ENCODE data around the gene ILDR2. TPM values are rescaled to one million over a fixed set of nuclear protein-coding genes. Genes with fewer than 3 reads are reported as not detected.

Gene ILDR2
- total RNA-seq, 2 donors from 2014 or later, result 0.62 to 2.7 TPM

DNA sequence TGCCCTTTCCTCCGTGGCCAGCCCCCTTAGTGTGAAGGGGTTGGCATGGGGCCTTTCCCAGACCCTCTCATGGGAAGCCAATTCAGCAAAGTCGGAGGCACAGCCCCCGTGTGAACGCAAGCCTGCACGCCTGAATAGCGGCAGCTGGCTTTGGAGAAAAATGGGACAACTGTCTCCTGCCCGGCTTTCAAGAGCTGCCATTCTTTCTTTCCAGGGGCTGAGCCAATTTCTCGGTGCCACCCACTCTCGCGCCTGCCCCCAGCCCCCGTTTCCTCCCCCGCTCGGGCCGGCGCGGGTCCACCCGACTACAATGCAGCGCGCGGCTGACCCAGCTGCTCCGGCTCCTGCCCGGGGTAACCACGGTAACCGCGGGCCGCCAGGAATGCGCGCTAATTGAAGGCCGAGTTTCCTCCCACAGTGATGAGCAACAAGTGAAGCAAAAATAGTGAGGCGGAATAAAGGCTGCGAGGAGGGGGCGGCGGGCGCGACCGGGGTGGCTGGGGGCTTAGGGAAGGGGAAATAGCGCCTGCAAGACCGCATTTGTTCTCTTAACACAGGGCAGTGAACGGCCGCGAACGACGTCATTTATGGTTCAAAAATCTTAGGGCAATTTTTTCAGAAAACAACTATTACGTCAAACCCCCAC lies 27.8 kb downstream of the ILDR2 start:
- no peaks in the 10 kb centered on the region for H3K9me3 ChIP-seq
- no peak overlapping the region for H3K27ac ChIP-seq
- H3K4me1 ChIP-seq, result no peaks in the 10 kb centered on the region
- intact Hi-C loops (cut with DNase I), result no loop called here
- no peak overlapping the region for H3K9ac ChIP-seq (ENCODE audit: low read depth in 2 of 2, low read length in 2 of 2)
- H3K27me3 ChIP-seq, result peaks cover 7% of the 10 kb centered on the region
- no peaks in the 10 kb centered on the region for H3K36me3 ChIP-seq
- TF ChIP-seq, protein P1, sequence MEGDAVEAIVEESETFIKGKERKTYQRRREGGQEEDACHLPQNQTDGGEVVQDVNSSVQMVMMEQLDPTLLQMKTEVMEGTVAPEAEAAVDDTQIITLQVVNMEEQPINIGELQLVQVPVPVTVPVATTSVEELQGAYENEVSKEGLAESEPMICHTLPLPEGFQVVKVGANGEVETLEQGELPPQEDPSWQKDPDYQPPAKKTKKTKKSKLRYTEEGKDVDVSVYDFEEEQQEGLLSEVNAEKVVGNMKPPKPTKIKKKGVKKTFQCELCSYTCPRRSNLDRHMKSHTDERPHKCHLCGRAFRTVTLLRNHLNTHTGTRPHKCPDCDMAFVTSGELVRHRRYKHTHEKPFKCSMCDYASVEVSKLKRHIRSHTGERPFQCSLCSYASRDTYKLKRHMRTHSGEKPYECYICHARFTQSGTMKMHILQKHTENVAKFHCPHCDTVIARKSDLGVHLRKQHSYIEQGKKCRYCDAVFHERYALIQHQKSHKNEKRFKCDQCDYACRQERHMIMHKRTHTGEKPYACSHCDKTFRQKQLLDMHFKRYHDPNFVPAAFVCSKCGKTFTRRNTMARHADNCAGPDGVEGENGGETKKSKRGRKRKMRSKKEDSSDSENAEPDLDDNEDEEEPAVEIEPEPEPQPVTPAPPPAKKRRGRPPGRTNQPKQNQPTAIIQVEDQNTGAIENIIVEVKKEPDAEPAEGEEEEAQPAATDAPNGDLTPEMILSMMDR (IDR thresholded peaks at IDR 0.05), result no peak
- DNase-seq, result no peak
- H3K4me3 ChIP-seq, result no peak overlapping the region

- Histone ChIP-seq H3K27me3 (peaks cover 7% of the 10 kb centered on the region), H3K27ac (no peak overlapping the region), H3K9me3 (no peaks in the 10 kb centered on the region), H3K4me3 (no peak overlapping the region), H3K36me3 (no peaks in the 10 kb centered on the region), H3K4me1 (no peaks in the 10 kb centered on the region), H3K9ac (ENCODE audit: low read depth in 2 of 2, low read length in 2 of 2) (no peak overlapping the region)
- intact Hi-C loops (cut with DNase I), result no loop called here
- no peak for DNase-seq
- TF ChIP-seq, protein P1 (IDR thresholded peaks at IDR 0.05), result no peak
Measured at GRCh38 chr1:166944186-166944967, 31.0 kb downstream of the ILDR2 start.

- Histone ChIP-seq H3K9ac (ENCODE audit: low read depth in 2 of 2, low read length in 2 of 2) (no peak overlapping the region), H3K4me1 (no peaks in the 10 kb centered on the region), H3K9me3 (no peaks in the 10 kb centered on the region), H3K27ac (no peak overlapping the region), H3K4me3 (no peak overlapping the region), H3K27me3 (no peaks in the 10 kb centered on the region), H3K36me3 (no peaks in the 10 kb centered on the region)
- TF ChIP-seq, protein P1 (IDR thresholded peaks at IDR 0.05), result no peak
- intact Hi-C loops (cut with DNase I), result no loop called here
- DNase-seq, result no peak
Measured at GRCh38 chr1:166939741-166940375, 35.5 kb downstream of the ILDR2 start.

DNA sequence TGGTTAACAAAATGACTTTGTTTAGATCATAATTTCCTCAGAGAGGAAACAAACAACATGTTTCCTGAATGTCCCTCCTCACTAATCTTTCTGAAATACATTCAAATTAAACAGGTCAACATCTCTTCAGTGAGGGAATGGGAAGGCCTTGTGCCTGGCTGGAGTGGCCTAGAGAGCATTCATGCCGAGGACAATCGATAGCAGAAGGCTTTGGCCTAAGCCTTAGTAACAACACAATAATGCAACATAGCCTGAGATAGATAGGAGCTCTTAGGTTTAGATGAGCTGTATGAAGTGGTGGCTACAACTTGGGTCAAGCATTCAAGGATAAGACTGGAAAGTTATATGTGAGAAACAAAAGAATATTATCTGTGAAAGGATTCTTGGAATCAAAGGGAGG lies 37.4 kb downstream of the ILDR2 start:
- TF ChIP-seq, protein P1 (IDR thresholded peaks at IDR 0.05), result no peak
- Histone ChIP-seq H3K27me3 (no peaks in the 10 kb centered on the region), H3K9me3 (no peaks in the 10 kb centered on the region), H3K9ac (ENCODE audit: low read depth in 2 of 2, low read length in 2 of 2) (no peak overlapping the region), H3K4me3 (no peak overlapping the region), H3K4me1 (no peaks in the 10 kb centered on the region), H3K36me3 (no peaks in the 10 kb centered on the region), H3K27ac (no peak overlapping the region)
- DNase-seq, result no peak
- intact Hi-C loops (cut with DNase I), result no loop called here

DNA sequence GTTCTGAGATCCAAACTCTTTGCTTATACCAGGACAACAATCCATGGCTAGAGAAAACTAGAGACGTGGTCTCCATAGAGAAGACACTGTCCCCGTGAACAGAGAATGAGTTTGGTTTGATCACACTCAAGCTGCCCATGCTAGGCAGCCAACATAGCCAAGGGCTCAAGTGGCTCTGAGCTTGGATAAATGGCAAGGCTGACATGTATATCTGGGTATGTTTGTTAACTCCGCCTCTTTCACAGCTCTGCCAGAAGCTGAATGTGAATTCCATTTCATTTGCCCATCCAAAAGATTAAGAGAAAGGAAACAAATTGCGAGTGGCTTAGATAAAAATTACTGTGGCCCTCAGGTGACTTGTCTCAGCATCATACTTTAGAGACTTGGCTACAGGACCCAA lies 38.0 kb downstream of the ILDR2 start:
- Histone ChIP-seq H3K4me1 (no peaks in the 10 kb centered on the region), H3K27me3 (no peaks in the 10 kb centered on the region), H3K36me3 (no peaks in the 10 kb centered on the region), H3K9me3 (no peaks in the 10 kb centered on the region), H3K9ac (ENCODE audit: low read depth in 2 of 2, low read length in 2 of 2) (no peak overlapping the region), H3K4me3 (no peak overlapping the region), H3K27ac (no peak overlapping the region)
- TF ChIP-seq, protein P1 (IDR thresholded peaks at IDR 0.05), result no peak
- no peak for DNase-seq
- intact Hi-C loops (cut with DNase I), result no loop called here

Data from colonic mucosa (tissue), 4 donors.